GM12892 (cell line): ENCODE data around the gene SHISA9.

Experiments
- POLR2A ChIP-seq: IDR thresholded peaks from 2 replicates; pipeline ENCODE4 v1.6.1; 2011; ENCODE audit warnings: low read depth, low read length, control low read depth
- POLR2AphosphoS5 ChIP-seq: IDR thresholded peaks from 2 replicates; pipeline ENCODE4 v1.6.1; 2011; ENCODE audit warnings: low read depth, low read length, control low read depth
- TAF1 ChIP-seq: IDR thresholded peaks from 2 replicates; pipeline ENCODE4 v1.6.1; 2011; ENCODE audit warnings: low read depth, mild to moderate bottlenecking, control low read depth, low read length, borderline replicate concordance

DNA sequence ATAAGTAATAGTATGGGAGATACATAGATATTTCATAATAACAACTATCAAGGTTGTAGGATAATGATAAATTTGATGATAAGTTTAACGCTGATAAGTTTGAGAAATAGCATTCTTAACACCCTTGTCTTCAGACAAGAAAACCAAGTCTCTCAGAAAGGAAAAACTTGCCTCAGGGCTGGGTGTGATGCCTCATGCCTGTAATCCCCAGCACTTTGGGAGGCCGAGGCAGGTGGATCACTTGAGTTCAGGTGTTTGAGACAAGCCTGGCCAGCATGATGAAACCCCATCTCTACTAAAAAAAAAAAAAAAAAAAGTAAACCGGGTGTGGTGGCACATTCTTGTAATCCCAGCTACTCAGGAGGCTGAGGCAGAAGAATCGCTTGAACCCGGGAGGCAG, 90.7 kb downstream of the SHISA9 start:
- TF ChIP-seq POLR2A (no peak), POLR2AphosphoS5 (no peak), TAF1 (no peak)
